GM12873 (cell line): Measurements from ENCODE around the gene BMPR1B.

Experiments
- TF ChIP-seq, protein P1 (sequence below): IDR thresholded peaks from 2 replicates; pipeline ENCODE4 v1.5.1; 2012; ENCODE audit warnings: low read depth, mild to moderate bottlenecking, moderate library complexity, low read length, control low read depth; ENCODE audit not compliant: insufficient read depth; ENCODE audit errors: missing control alignments

BMPR1B gene

DNA sequence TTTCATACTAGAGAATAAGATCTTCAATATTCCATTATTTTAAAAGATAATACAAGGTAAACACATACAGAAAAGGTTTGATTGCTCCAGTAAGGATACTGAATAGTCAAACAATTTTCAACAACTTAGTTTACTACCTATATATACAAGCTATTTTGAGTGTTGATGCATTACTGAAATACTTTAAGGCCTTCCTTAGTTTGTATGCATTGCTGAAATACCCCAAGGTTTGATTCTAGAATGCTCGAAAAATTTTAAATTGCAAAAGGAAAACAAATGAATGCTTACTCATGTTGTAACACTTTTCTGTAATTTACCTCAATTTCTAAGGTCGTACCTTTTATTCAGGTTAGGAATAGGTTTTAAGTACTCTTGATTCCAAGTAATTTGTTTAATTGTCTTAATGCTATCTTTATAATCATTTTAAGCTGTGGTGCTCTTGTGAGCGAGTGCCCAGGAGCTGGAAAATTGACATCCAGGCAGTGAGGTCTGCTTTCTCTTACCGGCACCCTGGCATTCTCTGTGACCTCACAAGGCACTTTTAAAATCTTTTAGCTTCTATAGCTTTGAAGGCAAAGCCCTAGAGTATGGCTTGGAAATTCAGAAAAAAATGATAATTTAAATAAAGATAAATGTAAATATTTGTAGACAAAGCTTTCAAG lies 114.0 kb downstream of the BMPR1B start:
- TF ChIP-seq, protein P1, sequence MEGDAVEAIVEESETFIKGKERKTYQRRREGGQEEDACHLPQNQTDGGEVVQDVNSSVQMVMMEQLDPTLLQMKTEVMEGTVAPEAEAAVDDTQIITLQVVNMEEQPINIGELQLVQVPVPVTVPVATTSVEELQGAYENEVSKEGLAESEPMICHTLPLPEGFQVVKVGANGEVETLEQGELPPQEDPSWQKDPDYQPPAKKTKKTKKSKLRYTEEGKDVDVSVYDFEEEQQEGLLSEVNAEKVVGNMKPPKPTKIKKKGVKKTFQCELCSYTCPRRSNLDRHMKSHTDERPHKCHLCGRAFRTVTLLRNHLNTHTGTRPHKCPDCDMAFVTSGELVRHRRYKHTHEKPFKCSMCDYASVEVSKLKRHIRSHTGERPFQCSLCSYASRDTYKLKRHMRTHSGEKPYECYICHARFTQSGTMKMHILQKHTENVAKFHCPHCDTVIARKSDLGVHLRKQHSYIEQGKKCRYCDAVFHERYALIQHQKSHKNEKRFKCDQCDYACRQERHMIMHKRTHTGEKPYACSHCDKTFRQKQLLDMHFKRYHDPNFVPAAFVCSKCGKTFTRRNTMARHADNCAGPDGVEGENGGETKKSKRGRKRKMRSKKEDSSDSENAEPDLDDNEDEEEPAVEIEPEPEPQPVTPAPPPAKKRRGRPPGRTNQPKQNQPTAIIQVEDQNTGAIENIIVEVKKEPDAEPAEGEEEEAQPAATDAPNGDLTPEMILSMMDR, result no peak

DNA sequence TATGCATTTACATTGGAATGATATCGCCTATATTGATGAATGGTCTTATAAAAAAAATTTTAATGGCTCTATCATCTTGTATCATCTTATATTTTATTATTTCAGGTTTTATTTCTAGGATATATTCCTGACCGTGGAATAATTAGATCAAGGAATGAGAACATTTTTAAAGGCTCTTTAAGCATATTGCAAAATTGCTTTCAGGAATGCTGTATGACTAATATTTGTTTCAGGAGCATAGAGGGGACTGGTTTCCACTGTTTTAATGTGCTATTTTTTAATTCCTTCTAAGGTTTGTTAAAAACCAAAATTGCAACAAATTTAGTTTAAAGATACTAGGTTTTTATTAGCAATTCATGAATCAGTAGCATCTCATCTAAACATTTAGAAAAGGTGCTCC lies 120.2 kb downstream of the BMPR1B start:
- TF ChIP-seq, protein P1, result no peak

DNA sequence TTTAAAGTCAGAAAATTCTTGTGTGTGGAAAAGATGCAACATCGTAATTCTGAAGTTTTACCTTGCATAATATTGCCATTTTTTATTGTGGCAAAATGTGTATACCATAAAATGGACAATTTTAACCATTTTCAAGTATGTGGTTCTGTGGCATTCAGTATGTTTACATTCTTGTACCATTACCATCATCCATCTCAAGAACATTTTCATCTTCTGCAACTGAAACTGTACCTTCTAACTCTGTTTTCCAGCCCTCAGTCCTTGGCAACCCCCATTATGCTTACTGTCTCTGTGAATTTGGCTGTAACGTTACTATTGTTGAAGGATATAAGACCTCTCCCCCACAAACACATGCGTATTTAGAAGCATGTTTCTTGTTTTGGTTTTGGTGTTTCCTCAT lies 123.2 kb downstream of the BMPR1B start:
- TF ChIP-seq, protein P1, result no peak

DNA sequence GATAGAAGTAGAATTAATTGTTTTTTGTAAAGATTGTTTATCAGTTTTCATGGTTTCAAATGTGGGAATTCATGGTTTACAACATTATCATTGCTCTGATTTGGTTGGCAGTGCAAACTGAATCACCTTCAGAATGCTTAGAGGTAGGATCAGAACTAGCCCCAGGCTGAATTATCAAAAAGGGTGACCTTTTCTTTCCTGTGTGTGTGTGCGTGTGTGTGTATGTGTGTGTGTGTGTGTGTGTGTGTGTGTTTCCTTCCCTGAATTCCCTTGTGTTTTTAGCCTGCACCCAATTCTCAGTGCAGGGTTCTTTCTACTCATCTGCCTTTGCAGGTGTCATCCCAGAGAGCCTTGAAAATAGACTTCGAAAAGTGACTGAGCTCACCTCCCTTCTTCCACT lies 125.0 kb downstream of the BMPR1B start:
- TF ChIP-seq, protein P1, result no peak

DNA sequence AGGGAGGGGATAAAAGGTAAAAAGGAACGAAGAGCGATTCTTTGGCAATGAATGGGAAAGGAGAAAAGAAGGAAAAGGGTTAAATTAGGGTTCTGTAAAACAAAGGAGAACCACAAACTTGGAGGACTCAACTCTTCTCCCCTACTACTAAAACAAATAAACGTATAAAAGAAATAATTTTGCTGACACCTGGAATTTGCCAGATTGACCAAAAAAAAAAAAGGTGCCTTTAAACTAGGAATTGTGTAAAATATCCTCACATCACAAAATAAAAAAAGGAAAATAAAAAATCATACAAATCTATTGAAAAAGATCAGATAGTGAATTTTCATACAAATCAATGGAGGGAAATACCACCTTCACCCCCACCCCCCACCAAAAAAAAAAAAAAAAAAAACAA lies 129.3 kb downstream of the BMPR1B start:
- TF ChIP-seq, protein P1, result no peak

DNA sequence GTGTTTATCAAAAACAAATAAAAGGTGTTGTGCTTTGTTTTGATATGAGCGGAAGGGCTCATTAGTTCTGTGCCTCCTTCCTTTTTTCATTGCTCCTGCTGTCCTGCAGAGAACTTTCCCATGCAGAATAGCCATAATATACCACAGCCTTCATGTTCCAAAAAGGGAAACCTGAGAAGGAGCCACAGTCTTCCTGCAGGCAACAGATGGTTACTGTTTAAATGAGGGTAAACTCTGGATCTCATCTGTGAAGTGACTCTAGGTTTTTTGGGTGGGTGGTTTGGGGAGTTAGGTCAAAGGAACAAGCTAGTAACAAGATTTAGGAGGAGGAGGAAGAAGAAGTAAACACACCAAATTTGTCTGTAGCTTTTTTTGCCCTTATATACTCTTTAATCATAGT lies 131.8 kb downstream of the BMPR1B start:
- TF ChIP-seq, protein P1, result no peak

DNA sequence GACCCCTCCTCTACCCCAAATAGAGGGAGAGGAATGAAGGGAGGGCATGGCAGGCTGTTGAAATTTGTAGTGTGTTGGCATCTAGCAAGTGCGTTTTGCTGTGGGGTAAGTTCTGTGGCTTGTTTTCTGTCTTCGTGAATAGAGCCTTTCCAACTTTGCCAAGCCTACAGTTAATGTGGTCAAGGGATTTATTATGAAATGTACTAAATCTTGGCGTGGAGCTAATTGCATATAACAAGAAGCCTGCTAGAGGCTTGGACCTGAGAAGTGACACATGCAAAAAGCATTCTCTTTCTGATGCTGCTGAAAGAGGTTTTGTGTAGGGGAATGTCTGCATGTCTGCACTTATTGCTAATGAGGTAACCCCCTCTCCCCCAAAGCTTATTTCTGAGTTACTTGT lies 132.2 kb downstream of the BMPR1B start:
- TF ChIP-seq, protein P1, result no peak

DNA sequence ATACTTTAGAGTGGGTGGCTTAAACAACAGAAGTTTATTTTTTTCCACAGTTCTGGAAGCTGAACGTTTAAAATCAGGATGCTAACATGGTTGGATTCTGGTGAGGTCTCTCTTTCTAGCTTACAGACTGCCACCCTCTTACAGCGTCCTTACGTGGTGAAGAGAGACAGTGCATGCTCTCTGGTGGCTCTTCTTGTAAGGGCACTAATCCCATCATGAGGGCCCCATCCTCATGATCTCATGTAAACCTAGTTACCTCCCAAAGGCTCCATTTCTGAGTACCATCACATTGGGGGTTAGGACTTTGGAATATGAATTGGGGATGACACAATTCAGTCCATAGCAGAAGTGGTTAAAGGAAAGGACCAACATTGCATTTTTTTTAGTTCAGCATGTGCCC lies 132.8 kb downstream of the BMPR1B start:
- TF ChIP-seq, protein P1, result no peak
